Activated naive CD8-positive, alpha-beta T cell (primary cell): ENCODE data around the gene TRIM29.

Source experiments
- H3K27ac Mint-ChIP-seq: one replicate; pipeline ENCODE4 v1.8.0; 2021; ENCODE audit warnings: mixed read lengths
- H3K27me3 Mint-ChIP-seq: one replicate; pipeline ENCODE4 v1.8.0; 2021; ENCODE audit warnings: mixed read lengths
- H3K36me3 Mint-ChIP-seq: one replicate; pipeline ENCODE4 v1.8.0; 2021; ENCODE audit warnings: mixed read lengths
- H3K4me1 Mint-ChIP-seq: one replicate; pipeline ENCODE4 v1.8.0; 2021; ENCODE audit warnings: low read depth, mixed read lengths
- H3K4me3 Mint-ChIP-seq: one replicate; pipeline ENCODE4 v1.8.0; 2021; ENCODE audit warnings: mild to moderate bottlenecking, mixed read lengths
- H3K9me3 Mint-ChIP-seq: one replicate; pipeline ENCODE4 v1.8.0; 2021; ENCODE audit warnings: low read depth, mixed read lengths

TRIM29 gene

GRCh38 chr11:120107692-120108091, 30.2 kb downstream of the TRIM29 start:
- Mint-ChIP-seq H3K9me3 (no peaks in the 10 kb centered on the region), H3K36me3 (no peaks in the 10 kb centered on the region), H3K4me3 (no peak overlapping the region), H3K4me1 (no peaks in the 10 kb centered on the region), H3K27ac (no peak overlapping the region), H3K27me3 (peaks cover 2% of the 10 kb centered on the region)

- H3K27me3 Mint-ChIP-seq: peaks cover 2% of the 10 kb centered on the region
- no peaks in the 10 kb centered on the region for H3K4me1 Mint-ChIP-seq
- no peaks in the 10 kb centered on the region for H3K9me3 Mint-ChIP-seq
- H3K4me3 Mint-ChIP-seq: no peak overlapping the region
- no peak overlapping the region for H3K27ac Mint-ChIP-seq
- H3K36me3 Mint-ChIP-seq: no peaks in the 10 kb centered on the region
Measured at GRCh38 chr11:120106354-120107150, 31.4 kb downstream of the TRIM29 start.

- Mint-ChIP-seq H3K4me1 (no peaks in the 10 kb centered on the region), H3K36me3 (no peaks in the 10 kb centered on the region), H3K27me3 (peaks cover 2% of the 10 kb centered on the region), H3K9me3 (no peaks in the 10 kb centered on the region), H3K27ac (no peak overlapping the region), H3K4me3 (no peak overlapping the region)
Measured at GRCh38 chr11:120105576-120105975, 32.3 kb downstream of the TRIM29 start.

- Mint-ChIP-seq H3K27me3 (peaks cover 2% of the 10 kb centered on the region), H3K4me1 (no peaks in the 10 kb centered on the region), H3K27ac (no peak overlapping the region), H3K4me3 (no peak overlapping the region), H3K36me3 (no peaks in the 10 kb centered on the region), H3K9me3 (no peaks in the 10 kb centered on the region)
Measured at GRCh38 chr11:120104041-120104565, 33.8 kb downstream of the TRIM29 start.

GRCh38 chr11:120102864-120103122, 35.1 kb downstream of the TRIM29 start:
- Mint-ChIP-seq H3K9me3 (no peaks in the 10 kb centered on the region), H3K4me1 (no peaks in the 10 kb centered on the region), H3K27me3 (peaks cover 2% of the 10 kb centered on the region), H3K27ac (no peak overlapping the region), H3K4me3 (no peak overlapping the region), H3K36me3 (no peaks in the 10 kb centered on the region)

GRCh38 chr11:120102050-120102863, 35.7 kb downstream of the TRIM29 start:
- Mint-ChIP-seq H3K36me3 (no peaks in the 10 kb centered on the region), H3K27me3 (peaks cover under 1% of the 10 kb centered on the region), H3K4me1 (no peaks in the 10 kb centered on the region), H3K9me3 (no peaks in the 10 kb centered on the region), H3K4me3 (no peak overlapping the region), H3K27ac (no peak overlapping the region)

- H3K4me1 Mint-ChIP-seq: no peaks in the 10 kb centered on the region
- H3K27me3 Mint-ChIP-seq: no peaks in the 10 kb centered on the region
- H3K27ac Mint-ChIP-seq: no peak overlapping the region
- no peaks in the 10 kb centered on the region for H3K36me3 Mint-ChIP-seq
- H3K9me3 Mint-ChIP-seq: no peaks in the 10 kb centered on the region
- H3K4me3 Mint-ChIP-seq: no peak overlapping the region
Measured at GRCh38 chr11:120098503-120099020, 39.4 kb downstream of the TRIM29 start.

- H3K4me3 Mint-ChIP-seq: no peak overlapping the region
- no peak overlapping the region for H3K27ac Mint-ChIP-seq
- H3K27me3 Mint-ChIP-seq: no peaks in the 10 kb centered on the region
- no peaks in the 10 kb centered on the region for H3K4me1 Mint-ChIP-seq
- no peaks in the 10 kb centered on the region for H3K36me3 Mint-ChIP-seq
- no peaks in the 10 kb centered on the region for H3K9me3 Mint-ChIP-seq
Measured at GRCh38 chr11:120097721-120098385, 40.1 kb downstream of the TRIM29 start.

GRCh38 chr11:120096369-120097191, 41.3 kb downstream of the TRIM29 start:
- Mint-ChIP-seq H3K4me1 (no peaks in the 10 kb centered on the region), H3K4me3 (no peak overlapping the region), H3K27ac (no peak overlapping the region)

GRCh38 chr11:120095516-120095915, 42.4 kb downstream of the TRIM29 start:
- Mint-ChIP-seq H3K36me3 (no peaks in the 10 kb centered on the region), H3K27ac (no peak overlapping the region), H3K27me3 (no peaks in the 10 kb centered on the region), H3K4me3 (no peak overlapping the region), H3K4me1 (no peaks in the 10 kb centered on the region), H3K9me3 (no peaks in the 10 kb centered on the region)

More at GRCh38 chr11:120096369-120097191, 41.3 kb downstream of the TRIM29 start:
- Mint-ChIP-seq H3K27me3 (no peaks in the 10 kb centered on the region), H3K36me3 (no peaks in the 10 kb centered on the region), H3K9me3 (no peaks in the 10 kb centered on the region)

- Mint-ChIP-seq H3K9me3 (no peaks in the 10 kb centered on the region), H3K36me3 (no peaks in the 10 kb centered on the region), H3K4me1 (no peaks in the 10 kb centered on the region), H3K27me3 (peaks cover 2% of the 10 kb centered on the region), H3K4me3 (no peak overlapping the region), H3K27ac (no peak overlapping the region)
Measured at GRCh38 chr11:120091701-120092100, 46.2 kb downstream of the TRIM29 start.

- H3K27ac Mint-ChIP-seq: no peak overlapping the region
- H3K4me3 Mint-ChIP-seq: no peak overlapping the region
- H3K4me1 Mint-ChIP-seq: no peaks in the 10 kb centered on the region
- H3K36me3 Mint-ChIP-seq: no peaks in the 10 kb centered on the region
- no peaks in the 10 kb centered on the region for H3K9me3 Mint-ChIP-seq
- H3K27me3 Mint-ChIP-seq: peaks cover 2% of the 10 kb centered on the region
Measured at GRCh38 chr11:120091121-120091520, 46.8 kb downstream of the TRIM29 start.

- no peaks in the 10 kb centered on the region for H3K36me3 Mint-ChIP-seq
Measured at GRCh38 chr11:120090411-120090810, 47.5 kb downstream of the TRIM29 start.

More at GRCh38 chr11:120090411-120090810, 47.5 kb downstream of the TRIM29 start:
- Mint-ChIP-seq H3K27ac (no peak overlapping the region), H3K4me1 (no peaks in the 10 kb centered on the region), H3K9me3 (no peaks in the 10 kb centered on the region), H3K4me3 (no peak overlapping the region), H3K27me3 (peaks cover 4% of the 10 kb centered on the region)
